ENCODE results near the gene MT1G.
"Not testable (repeated sequence)": the region's sequence is repeated elsewhere in the genome, so short reads cannot be mapped to it uniquely, and the experiment has no call there.

Gene MT1G

GRCh38 chr16:56684256-56684925 is 16.5 kb upstream of the MT1G start:
- no peak for DNase-seq

GRCh38 chr16:56683424-56684172 is 15.7 kb upstream of the MT1G start:
- no peak for DNase-seq

GRCh38 chr16:56682703-56683397 is 15.0 kb upstream of the MT1G start:
- DNase-seq: no peak

- peak; percentile 90 for DNase-seq
Observed at GRCh38 chr16:56681939-56682702, 14.3 kb upstream of the MT1G start, which contains the start of gene MT1X. Gene MT1X, plus strand, starts transcription at chr16:56682470. Its CDS starts 71 bp downstream, at chr16:56682541.

GRCh38 chr16:56679818-56680217 is 12.0 kb upstream of the MT1G start:
- DNase-seq: no peak

- DNase-seq: no peak
Observed at GRCh38 chr16:56679078-56679730, 11.3 kb upstream of the MT1G start.

- no peak for DNase-seq
Observed at GRCh38 chr16:56677474-56677873, 9.6 kb upstream of the MT1G start.

GRCh38 chr16:56675685-56676210 is 7.9 kb upstream of the MT1G start:
- DNase-seq: no peak

- peak; percentile 66 for DNase-seq
Observed at GRCh38 chr16:56674570-56674969, 6.7 kb upstream of the MT1G start.

- DNase-seq: peak; percentile 43
Observed at GRCh38 chr16:56673921-56674320, 6.1 kb upstream of the MT1G start.

GRCh38 chr16:56672761-56673536 is 5.1 kb upstream of the MT1G start:
- no peak for DNase-seq

- DNase-seq: not testable (repeated sequence)
Observed at GRCh38 chr16:56672171-56672570, 4.3 kb upstream of the MT1G start.

GRCh38 chr16:56671691-56672090 is 3.8 kb upstream of the MT1G start:
- DNase-seq: not testable (repeated sequence)

- no peak for DNase-seq
Observed at GRCh38 chr16:56670620-56670934, 2.7 kb upstream of the MT1G start.

- DNase-seq: no peak
Observed at GRCh38 chr16:56669840-56670619, 2.2 kb upstream of the MT1G start.

- DNase-seq: no peak
Observed at GRCh38 chr16:56669005-56669839, 1.4 kb upstream of the MT1G start, which contains the start of gene MT1H. Gene MT1H, plus strand, starts transcription at chr16:56669814. Its CDS starts 71 bp downstream, at chr16:56669885.

GRCh38 chr16:56665286-56666261 is 2.3 kb downstream of the MT1G start:
- not testable (repeated sequence) for DNase-seq

- DNase-seq: no peak
Observed at GRCh38 chr16:56664506-56664905, 3.4 kb downstream of the MT1G start.

All from fibroblast of upper back skin (primary cell).